DND-41 (cell line): ENCODE measurements around the gene L3MBTL4.

Experiments used
- EZH2 ChIP-seq: IDR thresholded peaks from 3 replicates; pipeline ENCODE4 v1.6.1; 2012; ENCODE audit warnings: borderline replicate concordance, low read depth, mild to moderate bottlenecking, moderate library complexity, low read length, inconsistent platforms; ENCODE audit not compliant: severe bottlenecking
- TF ChIP-seq, protein P1 (sequence below): IDR thresholded peaks from 2 replicates; pipeline ENCODE4 v1.5.1; 2012; ENCODE audit warnings: borderline replicate concordance, low read length, moderate library complexity, mild to moderate bottlenecking; ENCODE audit not compliant: poor library complexity, severe bottlenecking; ENCODE audit errors: extremely low read depth

DNA sequence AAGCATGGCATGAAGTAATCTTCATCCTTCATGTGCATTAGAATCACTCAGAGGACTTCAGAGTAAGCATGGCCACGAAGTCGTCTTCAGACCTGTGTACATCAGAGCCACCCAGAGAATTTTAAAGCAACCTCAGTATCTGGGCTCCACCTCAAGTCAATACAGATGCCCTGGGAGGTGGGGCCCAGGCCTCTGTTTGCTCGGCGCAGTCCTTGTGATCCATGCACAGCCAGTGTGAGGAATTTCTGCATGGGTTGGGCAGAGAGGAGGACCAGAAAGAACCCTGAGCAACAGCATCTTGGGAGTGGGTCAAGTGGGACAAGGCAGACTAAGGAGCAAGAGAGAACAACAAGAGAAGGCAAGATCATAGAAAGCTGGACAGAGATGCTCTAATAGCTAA is 299.0 kb downstream of the L3MBTL4 start:
- TF ChIP-seq, protein P1, sequence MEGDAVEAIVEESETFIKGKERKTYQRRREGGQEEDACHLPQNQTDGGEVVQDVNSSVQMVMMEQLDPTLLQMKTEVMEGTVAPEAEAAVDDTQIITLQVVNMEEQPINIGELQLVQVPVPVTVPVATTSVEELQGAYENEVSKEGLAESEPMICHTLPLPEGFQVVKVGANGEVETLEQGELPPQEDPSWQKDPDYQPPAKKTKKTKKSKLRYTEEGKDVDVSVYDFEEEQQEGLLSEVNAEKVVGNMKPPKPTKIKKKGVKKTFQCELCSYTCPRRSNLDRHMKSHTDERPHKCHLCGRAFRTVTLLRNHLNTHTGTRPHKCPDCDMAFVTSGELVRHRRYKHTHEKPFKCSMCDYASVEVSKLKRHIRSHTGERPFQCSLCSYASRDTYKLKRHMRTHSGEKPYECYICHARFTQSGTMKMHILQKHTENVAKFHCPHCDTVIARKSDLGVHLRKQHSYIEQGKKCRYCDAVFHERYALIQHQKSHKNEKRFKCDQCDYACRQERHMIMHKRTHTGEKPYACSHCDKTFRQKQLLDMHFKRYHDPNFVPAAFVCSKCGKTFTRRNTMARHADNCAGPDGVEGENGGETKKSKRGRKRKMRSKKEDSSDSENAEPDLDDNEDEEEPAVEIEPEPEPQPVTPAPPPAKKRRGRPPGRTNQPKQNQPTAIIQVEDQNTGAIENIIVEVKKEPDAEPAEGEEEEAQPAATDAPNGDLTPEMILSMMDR = no peak
- TF ChIP-seq EZH2 = no peak
